ENCODE results near the gene TMEM132C. TPM values are rescaled to one million over a fixed set of nuclear protein-coding genes. Genes with fewer than 3 reads are reported as not detected.

The TMEM132C gene
- polyA plus RNA-seq, 1 of the 3 experiments (the other 2 are of a cell fraction), result not detected

DNA sequence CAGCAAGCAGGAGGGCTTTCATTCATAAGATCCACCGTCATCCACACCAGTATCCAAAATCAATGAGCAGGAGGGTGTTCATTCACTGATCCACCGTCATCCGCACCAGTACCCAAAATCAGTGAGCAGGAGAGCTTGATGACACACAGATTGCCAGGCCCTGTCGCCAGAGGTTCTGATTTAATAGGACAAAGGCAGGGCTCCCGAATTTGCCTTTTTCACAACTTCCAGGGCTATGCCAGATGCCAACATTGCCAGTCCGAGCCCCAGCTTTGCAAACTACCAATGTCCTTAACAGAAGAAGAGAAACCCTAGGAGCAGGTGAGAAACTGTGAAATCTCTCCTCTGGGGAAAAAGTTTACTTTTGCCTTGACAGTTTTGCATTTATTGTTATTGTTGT lies 441.8 kb downstream of the TMEM132C start:
- 16% methylated on average over 6 of the region's 6 CpGs for WGBS (ENCODE audit: low lambda C conversion rate)
- Histone ChIP-seq H3K4me1 (ENCODE audit: control insufficient read depth in 1 of 2, insufficient read depth in 2 of 2, low read depth in 1 of 2, low read length in 1 of 2) (no peaks in the 10 kb centered on the region), H3K27ac (ENCODE audit: low read depth in 2 of 2, low read length in 1 of 2) (no peak overlapping the region), H3K36me3 (replicated peaks in 1 of 2; ENCODE audit: control insufficient read depth in 1 of 2, insufficient read depth in 2 of 2, low read length in 1 of 2) (no peaks in the 10 kb centered on the region), H3K9me3 (no peaks in the 10 kb centered on the region), H3K27me3 (ENCODE audit: insufficient read depth) (no peaks in the 10 kb centered on the region), H3F3A (replicated peaks; ENCODE audit: insufficient read depth) (no peaks in the 10 kb centered on the region), H3K4me3 (ENCODE audit: low read depth in 2 of 2, low read length in 1 of 2) (no peak overlapping the region), H3K79me2 (ENCODE audit: insufficient read depth) (no peaks in the 10 kb centered on the region), H2AFZ (ENCODE audit: low read depth) (no peak overlapping the region), H3K9me2 (no peaks in the 10 kb centered on the region), H3K4me2 (no peak overlapping the region), H4K20me1 (ENCODE audit: insufficient read depth) (no peaks in the 10 kb centered on the region), H3K9ac (no peak overlapping the region)
- DNase-seq, result no peak
- TF ChIP-seq FOSL2 (IDR thresholded peaks at IDR 0.05; ENCODE audit: borderline replicate concordance, low read depth), result no peak
- no peak for TF ChIP-seq SMC3 (IDR thresholded peaks at IDR 0.05; ENCODE audit: low read depth, low read length)
- no peak for TF ChIP-seq REST (IDR thresholded peaks at IDR 0.05; ENCODE audit: low read depth, low read length)
- TF ChIP-seq YY1 (IDR thresholded peaks at IDR 0.05; ENCODE audit: low read depth), result no peak
- TF ChIP-seq TEAD4 (IDR thresholded peaks at IDR 0.05; ENCODE audit: borderline replicate concordance, insufficient read depth), result no peak
- TF ChIP-seq IRF3 (IDR thresholded peaks at IDR 0.05; ENCODE audit: low read depth, low read length), result no peak
- no peak for TF ChIP-seq NFIC (IDR thresholded peaks at IDR 0.05; ENCODE audit: borderline replicate concordance)
- TF ChIP-seq, protein P1, sequence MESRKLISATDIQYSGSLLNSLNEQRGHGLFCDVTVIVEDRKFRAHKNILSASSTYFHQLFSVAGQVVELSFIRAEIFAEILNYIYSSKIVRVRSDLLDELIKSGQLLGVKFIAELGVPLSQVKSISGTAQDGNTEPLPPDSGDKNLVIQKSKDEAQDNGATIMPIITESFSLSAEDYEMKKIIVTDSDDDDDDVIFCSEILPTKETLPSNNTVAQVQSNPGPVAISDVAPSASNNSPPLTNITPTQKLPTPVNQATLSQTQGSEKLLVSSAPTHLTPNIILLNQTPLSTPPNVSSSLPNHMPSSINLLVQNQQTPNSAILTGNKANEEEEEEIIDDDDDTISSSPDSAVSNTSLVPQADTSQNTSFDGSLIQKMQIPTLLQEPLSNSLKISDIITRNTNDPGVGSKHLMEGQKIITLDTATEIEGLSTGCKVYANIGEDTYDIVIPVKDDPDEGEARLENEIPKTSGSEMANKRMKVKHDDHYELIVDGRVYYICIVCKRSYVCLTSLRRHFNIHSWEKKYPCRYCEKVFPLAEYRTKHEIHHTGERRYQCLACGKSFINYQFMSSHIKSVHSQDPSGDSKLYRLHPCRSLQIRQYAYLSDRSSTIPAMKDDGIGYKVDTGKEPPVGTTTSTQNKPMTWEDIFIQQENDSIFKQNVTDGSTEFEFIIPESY (IDR thresholded peaks at IDR 0.05; ENCODE audit: borderline replicate concordance, low read depth), result no peak
- TF ChIP-seq EZH2phosphoT487 (IDR thresholded peaks at IDR 0.05; ENCODE audit: borderline replicate concordance, low read depth), result no peak
- ChIA-PET POLR2A (no interaction called here), CTCF (no interaction called here)

DNA sequence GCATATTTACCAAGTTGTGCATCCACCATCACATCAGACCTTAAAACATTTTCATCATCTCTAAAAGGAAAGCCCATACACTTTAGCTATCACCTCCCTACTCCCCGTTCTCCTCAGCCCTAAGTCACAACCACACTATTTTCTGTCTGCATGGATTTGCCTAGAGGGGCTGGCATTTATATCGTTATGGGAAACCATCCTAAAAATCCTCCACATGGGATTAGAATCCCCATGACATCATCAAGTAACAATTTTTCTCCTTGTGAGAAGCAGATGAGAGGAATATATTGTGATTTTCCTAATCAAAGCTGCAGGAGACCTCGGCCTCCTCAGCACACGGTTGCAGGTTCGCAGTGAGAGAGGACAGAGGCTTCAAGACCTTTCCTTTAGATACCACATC lies 442.7 kb downstream of the TMEM132C start:
- Histone ChIP-seq H3K4me3 (ENCODE audit: low read depth in 2 of 2, low read length in 1 of 2) (no peak overlapping the region), H3K36me3 (replicated peaks in 1 of 2; ENCODE audit: control insufficient read depth in 1 of 2, insufficient read depth in 2 of 2, low read length in 1 of 2) (no peaks in the 10 kb centered on the region), H3K4me1 (ENCODE audit: control insufficient read depth in 1 of 2, insufficient read depth in 2 of 2, low read depth in 1 of 2, low read length in 1 of 2) (no peaks in the 10 kb centered on the region), H3K79me2 (ENCODE audit: insufficient read depth) (no peaks in the 10 kb centered on the region), H3K9ac (no peak overlapping the region), H4K20me1 (ENCODE audit: insufficient read depth) (no peaks in the 10 kb centered on the region), H3K9me3 (no peaks in the 10 kb centered on the region), H3K9me2 (no peaks in the 10 kb centered on the region), H3K27ac (ENCODE audit: low read depth in 2 of 2, low read length in 1 of 2) (no peak overlapping the region), H3K4me2 (no peak overlapping the region), H3K27me3 (ENCODE audit: insufficient read depth) (no peaks in the 10 kb centered on the region), H2AFZ (ENCODE audit: low read depth) (no peak overlapping the region), H3F3A (replicated peaks; ENCODE audit: insufficient read depth) (no peaks in the 10 kb centered on the region)
- ChIA-PET CTCF (no interaction called here), POLR2A (no interaction called here)
- 13% methylated on average over 5 of the region's 5 CpGs for WGBS (ENCODE audit: low lambda C conversion rate)
- no peak for DNase-seq
- TF ChIP-seq RXRA (IDR thresholded peaks at IDR 0.05; ENCODE audit: borderline replicate concordance, low read depth) (no peak), GABPA (IDR thresholded peaks at IDR 0.05; ENCODE audit: low read depth) (no peak), MXI1 (IDR thresholded peaks at IDR 0.05; ENCODE audit: low read depth, low read length) (no peak), IRF3 (IDR thresholded peaks at IDR 0.05; ENCODE audit: low read depth, low read length) (no peak), POLR2AphosphoS5 (IDR thresholded peaks at IDR 0.05; ENCODE audit: low read depth, low read length) (no peak), MEF2A (IDR thresholded peaks at IDR 0.05; ENCODE audit: borderline replicate concordance, low read depth) (no peak), JUND (IDR thresholded peaks at IDR 0.05) (no peak), FOXJ3 (CRISPR knock-in tag; IDR thresholded peaks at IDR 0.05) (no peak), EP300 (IDR thresholded peaks at IDR 0.05; ENCODE audit: borderline replicate concordance in 1 of 2, low read depth in 1 of 2, low read length in 1 of 2) (no peak), TAF1 (IDR thresholded peaks at IDR 0.05; ENCODE audit: borderline replicate concordance, low read depth, low read length) (no peak), RFX5 (IDR thresholded peaks at IDR 0.05; ENCODE audit: low read length) (no peak)
- TF ChIP-seq, protein P2, sequence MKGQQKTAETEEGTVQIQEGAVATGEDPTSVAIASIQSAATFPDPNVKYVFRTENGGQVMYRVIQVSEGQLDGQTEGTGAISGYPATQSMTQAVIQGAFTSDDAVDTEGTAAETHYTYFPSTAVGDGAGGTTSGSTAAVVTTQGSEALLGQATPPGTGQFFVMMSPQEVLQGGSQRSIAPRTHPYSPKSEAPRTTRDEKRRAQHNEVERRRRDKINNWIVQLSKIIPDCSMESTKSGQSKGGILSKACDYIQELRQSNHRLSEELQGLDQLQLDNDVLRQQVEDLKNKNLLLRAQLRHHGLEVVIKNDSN (IDR thresholded peaks at IDR 0.05; ENCODE audit: borderline replicate concordance, low read depth), result no peak

All from SK-N-SH (cell line).